ENCODE results near the gene GHITM.

The GHITM gene

DNA sequence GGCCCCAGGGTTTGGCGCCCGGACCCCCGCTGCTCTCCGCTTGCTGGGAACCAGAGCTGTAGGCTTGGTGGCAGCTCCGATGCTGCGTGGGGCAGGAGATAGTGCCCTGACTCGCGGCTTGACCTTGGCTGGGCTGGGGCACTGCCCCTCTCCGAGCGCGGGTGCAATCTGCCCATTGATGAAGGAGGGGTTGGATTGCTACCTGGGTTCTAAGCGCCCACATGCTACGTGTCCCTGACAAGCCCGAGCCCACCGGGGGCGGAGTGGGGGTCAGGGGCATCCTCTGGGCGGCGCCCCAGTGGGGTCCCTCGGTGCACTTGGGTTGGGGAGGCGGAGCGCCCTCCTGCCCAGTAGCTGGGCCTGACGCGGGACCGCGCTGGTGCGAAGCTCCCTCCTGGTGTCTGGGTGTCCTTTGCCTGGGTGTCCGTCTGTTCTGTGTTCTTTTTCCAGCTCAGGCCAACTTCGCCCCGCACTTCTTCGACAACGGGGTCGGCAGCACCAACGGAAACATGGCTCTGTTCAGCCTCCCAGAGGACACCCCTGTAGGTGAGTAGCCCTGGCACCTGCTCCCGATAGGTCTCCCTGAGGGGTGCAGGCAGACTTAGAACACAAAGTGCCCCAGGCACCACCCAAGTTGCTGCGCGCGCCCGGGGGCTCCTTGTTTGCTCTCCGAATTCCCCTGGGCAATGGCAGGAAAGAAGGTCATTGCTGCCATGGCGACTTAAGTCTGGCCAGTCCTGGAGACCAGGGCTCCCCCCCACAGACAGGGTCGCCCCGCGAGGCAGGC is 55.9 kb downstream of the GHITM start:
- TF ChIP-seq TAF1 (IDR thresholded peaks at IDR 0.05; ENCODE audit: borderline replicate concordance, insufficient read depth, low read length): no peak
- no peak for TF ChIP-seq REST (IDR thresholded peaks at IDR 0.05; ENCODE audit: insufficient read depth in 1 of 2, low read depth in 2 of 2, low read length in 2 of 2)
- no peak for TF ChIP-seq POLR2AphosphoS5 (IDR thresholded peaks at IDR 0.05; ENCODE audit: low read depth, low read length)
- TF ChIP-seq SIN3A (IDR thresholded peaks at IDR 0.05; ENCODE audit: borderline replicate concordance, insufficient read depth, low read length): no peak
- TF ChIP-seq FOXP2 (optimal IDR thresholded peaks at IDR 0.05; ENCODE audit: borderline replicate concordance, extremely low read depth, extremely low read length, insufficient read depth): no peak

DNA sequence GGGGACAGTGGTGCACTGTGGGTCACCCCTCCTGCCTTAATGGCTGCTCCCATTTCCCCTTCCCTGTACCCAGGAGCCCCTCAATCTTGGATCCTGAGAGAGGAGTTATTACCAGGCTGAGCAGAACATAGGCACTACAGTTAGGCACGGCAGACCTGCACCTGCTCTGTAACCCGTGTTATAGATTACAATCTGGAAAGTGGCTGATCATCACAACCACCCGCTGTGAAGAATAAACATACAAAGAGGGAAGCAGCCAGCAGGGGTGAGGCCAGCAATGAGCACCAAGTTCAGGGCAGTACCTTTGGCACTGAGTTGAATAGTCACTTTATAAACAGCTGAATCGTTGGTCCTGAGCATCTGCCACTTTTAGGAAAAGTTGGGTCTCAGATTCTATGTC is 56.8 kb downstream of the GHITM start:
- TF ChIP-seq TAF1 (IDR thresholded peaks at IDR 0.05; ENCODE audit: borderline replicate concordance, insufficient read depth, low read length) (no peak), FOXP2 (optimal IDR thresholded peaks at IDR 0.05; ENCODE audit: borderline replicate concordance, extremely low read depth, extremely low read length, insufficient read depth) (no peak), SIN3A (IDR thresholded peaks at IDR 0.05; ENCODE audit: borderline replicate concordance, insufficient read depth, low read length) (no peak), REST (IDR thresholded peaks at IDR 0.05; ENCODE audit: insufficient read depth in 1 of 2, low read depth in 2 of 2, low read length in 2 of 2) (no peak), POLR2AphosphoS5 (IDR thresholded peaks at IDR 0.05; ENCODE audit: low read depth, low read length) (no peak)

GRCh38 chr10:84196941-84197340 is 57.6 kb downstream of the GHITM start:
- TF ChIP-seq POLR2AphosphoS5 (IDR thresholded peaks at IDR 0.05; ENCODE audit: low read depth, low read length) (no peak), FOXP2 (optimal IDR thresholded peaks at IDR 0.05; ENCODE audit: borderline replicate concordance, extremely low read depth, extremely low read length, insufficient read depth) (no peak), REST (IDR thresholded peaks at IDR 0.05; ENCODE audit: insufficient read depth in 1 of 2, low read depth in 2 of 2, low read length in 2 of 2) (no peak), SIN3A (IDR thresholded peaks at IDR 0.05; ENCODE audit: borderline replicate concordance, insufficient read depth, low read length) (no peak), TAF1 (IDR thresholded peaks at IDR 0.05; ENCODE audit: borderline replicate concordance, insufficient read depth, low read length) (no peak)

- no peak for TF ChIP-seq FOXP2 (optimal IDR thresholded peaks at IDR 0.05; ENCODE audit: borderline replicate concordance, extremely low read depth, extremely low read length, insufficient read depth)
- no peak for TF ChIP-seq TAF1 (IDR thresholded peaks at IDR 0.05; ENCODE audit: borderline replicate concordance, insufficient read depth, low read length)
- TF ChIP-seq POLR2AphosphoS5 (IDR thresholded peaks at IDR 0.05; ENCODE audit: low read depth, low read length): no peak
- TF ChIP-seq SIN3A (IDR thresholded peaks at IDR 0.05; ENCODE audit: borderline replicate concordance, insufficient read depth, low read length): no peak
- TF ChIP-seq REST (IDR thresholded peaks at IDR 0.05; ENCODE audit: insufficient read depth in 1 of 2, low read depth in 2 of 2, low read length in 2 of 2): no peak
These were observed 58.3 kb downstream of the GHITM start for GRCh38 chr10:84197643-84198042.

Data from PFSK-1 (cell line).